ENCODE results near the gene RAB40C. TPM values are rescaled to one million over a fixed set of nuclear protein-coding genes. Genes with fewer than 3 reads are reported as not detected.
A peak's percentile ranks its signal among the peaks of the same experiment; 100 is the strongest.

The RAB40C gene
- total RNA-seq, 1 donor from 2014 or later, result 5.7 TPM

GRCh38 chr16:636206-637080, 46.6 kb downstream of the RAB40C start, which contains the start of gene METTL26:
METTL26 (minus strand) TSS chr16:636305; CDS start chr16:636290, 15 bp downstream.
- peak within 1 kb of the TSS; percentile 81 to 98 (median 97) for H3K9ac ChIP-seq (ENCODE audit: low read depth in 1 of 3, low read length in 3 of 3)
- no peaks in the 10 kb centered on the region for H3K27me3 ChIP-seq (ENCODE audit: control insufficient read depth in 3 of 3, insufficient read depth in 3 of 3, low read length in 3 of 3)

GRCh38 chr16:637081-638018, 47.5 kb downstream of the RAB40C start:
- H3K27ac ChIP-seq (ENCODE audit: low read depth, low read length), result peak overlapping the region; percentile 95
- H3K9ac ChIP-seq (ENCODE audit: low read depth in 1 of 3, low read length in 3 of 3), result peak overlapping the region; percentile 74 to 97 (median 81)
- H3K36me3 ChIP-seq (ENCODE audit: control insufficient read depth in 3 of 3, insufficient read depth in 3 of 3, low read length in 3 of 3), result peaks cover 6 to 8% (median 7%) of the 10 kb centered on the region in 3 donors
- H3K4me1 ChIP-seq (ENCODE audit: control insufficient read depth in 3 of 3, insufficient read depth in 3 of 3, low read length in 3 of 3), result peaks cover 23 to 31% (median 31%) of the 10 kb centered on the region in 3 donors
- no peaks in the 10 kb centered on the region for H3K27me3 ChIP-seq (ENCODE audit: control insufficient read depth in 3 of 3, insufficient read depth in 3 of 3, low read length in 3 of 3)
- H3K9me3 ChIP-seq (ENCODE audit: control insufficient read depth in 3 of 3, low read length in 3 of 3), result no peaks in the 10 kb centered on the region
- H3K4me3 ChIP-seq (ENCODE audit: low read length in 3 of 3), result peak overlapping the region; percentile 93 to 96 (median 95)

More at GRCh38 chr16:636206-637080, 46.6 kb downstream of the RAB40C start, which contains the start of gene METTL26:
- Histone ChIP-seq H3K4me3 (ENCODE audit: low read length in 3 of 3) (peak within 1 kb of the TSS; percentile 93 to 96 (median 95)), H3K9me3 (ENCODE audit: control insufficient read depth in 3 of 3, low read length in 3 of 3) (no peaks in the 10 kb centered on the region), H3K4me1 (ENCODE audit: control insufficient read depth in 3 of 3, insufficient read depth in 3 of 3, low read length in 3 of 3) (peaks cover 22 to 32% (median 29%) of the 10 kb centered on the region in 3 donors), H3K27ac (ENCODE audit: low read depth, low read length) (peak within 1 kb of the TSS; percentile 95), H3K36me3 (ENCODE audit: control insufficient read depth in 3 of 3, insufficient read depth in 3 of 3, low read length in 3 of 3) (peaks cover 6 to 8% (median 7%) of the 10 kb centered on the region in 3 donors)

- peak overlapping the region; percentile 50 to 88 (median 74) for H3K9ac ChIP-seq (ENCODE audit: low read depth in 1 of 3, low read length in 3 of 3)
- H3K36me3 ChIP-seq (ENCODE audit: control insufficient read depth in 3 of 3, insufficient read depth in 3 of 3, low read length in 3 of 3), result peaks cover 6 to 10% (median 8%) of the 10 kb centered on the region in 3 donors
- H3K27me3 ChIP-seq (ENCODE audit: control insufficient read depth in 3 of 3, insufficient read depth in 3 of 3, low read length in 3 of 3), result no peaks in the 10 kb centered on the region
- peak overlapping the region in 2 of 3 donors; percentile 64 to 70 for H3K4me3 ChIP-seq (ENCODE audit: low read length in 3 of 3)
- H3K4me1 ChIP-seq (ENCODE audit: control insufficient read depth in 3 of 3, insufficient read depth in 3 of 3, low read length in 3 of 3), result peaks cover 31 to 39% (median 38%) of the 10 kb centered on the region in 3 donors
- peak overlapping the region; percentile 64 for H3K27ac ChIP-seq (ENCODE audit: low read depth, low read length)
- no peaks in the 10 kb centered on the region for H3K9me3 ChIP-seq (ENCODE audit: control insufficient read depth in 3 of 3, low read length in 3 of 3)
Observed at GRCh38 chr16:638034-638543, 48.2 kb downstream of the RAB40C start.

DNA sequence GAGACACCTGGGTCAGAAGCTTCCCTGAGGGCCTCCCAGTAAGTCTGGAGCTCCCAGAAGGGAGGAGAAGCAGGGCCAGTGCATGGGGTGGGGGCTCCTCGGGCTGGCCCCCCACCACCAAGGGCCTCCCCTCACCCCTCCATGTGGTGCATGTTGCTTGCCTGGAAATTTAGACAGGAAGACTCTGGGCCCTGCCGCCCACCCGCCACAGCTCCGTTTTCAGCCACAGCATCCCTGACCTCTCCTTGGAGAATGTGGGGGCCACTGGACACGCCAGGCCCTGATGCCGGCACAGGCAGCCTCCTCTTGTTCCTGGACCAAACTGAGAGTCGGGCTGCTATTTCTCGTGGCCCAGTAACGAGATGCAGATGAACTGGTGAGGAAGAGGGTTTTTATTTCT, 49.0 kb downstream of the RAB40C start:
- H3K36me3 ChIP-seq (ENCODE audit: control insufficient read depth in 3 of 3, insufficient read depth in 3 of 3, low read length in 3 of 3), result peaks cover 5 to 9% (median 6%) of the 10 kb centered on the region in 3 donors
- H3K4me3 ChIP-seq (ENCODE audit: low read length in 3 of 3), result no peak overlapping the region
- no peak overlapping the region for H3K27ac ChIP-seq (ENCODE audit: low read depth, low read length)
- H3K4me1 ChIP-seq (ENCODE audit: control insufficient read depth in 3 of 3, insufficient read depth in 3 of 3, low read length in 3 of 3), result peaks cover 32 to 45% (median 44%) of the 10 kb centered on the region in 3 donors
- no peaks in the 10 kb centered on the region for H3K27me3 ChIP-seq (ENCODE audit: control insufficient read depth in 3 of 3, insufficient read depth in 3 of 3, low read length in 3 of 3)
- H3K9me3 ChIP-seq (ENCODE audit: control insufficient read depth in 3 of 3, low read length in 3 of 3), result no peaks in the 10 kb centered on the region
- H3K9ac ChIP-seq (ENCODE audit: low read depth in 1 of 3, low read length in 3 of 3), result peak overlapping the region in 2 of 3 donors; percentile 14 to 57

- Histone ChIP-seq H3K4me1 (ENCODE audit: control insufficient read depth in 3 of 3, insufficient read depth in 3 of 3, low read length in 3 of 3) (peaks cover 27 to 44% (median 43%) of the 10 kb centered on the region in 3 donors), H3K4me3 (ENCODE audit: low read length in 3 of 3) (peak overlapping the region in 2 of 3 donors; percentile 35 to 82), H3K9me3 (ENCODE audit: control insufficient read depth in 3 of 3, low read length in 3 of 3) (no peaks in the 10 kb centered on the region), H3K36me3 (ENCODE audit: control insufficient read depth in 3 of 3, insufficient read depth in 3 of 3, low read length in 3 of 3) (peaks cover 0 to 7% (median 2%) of the 10 kb centered on the region in 3 donors), H3K9ac (ENCODE audit: low read depth in 1 of 3, low read length in 3 of 3) (peak overlapping the region in 2 of 3 donors; percentile 50 to 99), H3K27me3 (ENCODE audit: control insufficient read depth in 3 of 3, insufficient read depth in 3 of 3, low read length in 3 of 3) (no peaks in the 10 kb centered on the region), H3K27ac (ENCODE audit: low read depth, low read length) (peak overlapping the region; percentile 83)
Observed at GRCh38 chr16:640614-641013, 50.7 kb downstream of the RAB40C start.

DNA sequence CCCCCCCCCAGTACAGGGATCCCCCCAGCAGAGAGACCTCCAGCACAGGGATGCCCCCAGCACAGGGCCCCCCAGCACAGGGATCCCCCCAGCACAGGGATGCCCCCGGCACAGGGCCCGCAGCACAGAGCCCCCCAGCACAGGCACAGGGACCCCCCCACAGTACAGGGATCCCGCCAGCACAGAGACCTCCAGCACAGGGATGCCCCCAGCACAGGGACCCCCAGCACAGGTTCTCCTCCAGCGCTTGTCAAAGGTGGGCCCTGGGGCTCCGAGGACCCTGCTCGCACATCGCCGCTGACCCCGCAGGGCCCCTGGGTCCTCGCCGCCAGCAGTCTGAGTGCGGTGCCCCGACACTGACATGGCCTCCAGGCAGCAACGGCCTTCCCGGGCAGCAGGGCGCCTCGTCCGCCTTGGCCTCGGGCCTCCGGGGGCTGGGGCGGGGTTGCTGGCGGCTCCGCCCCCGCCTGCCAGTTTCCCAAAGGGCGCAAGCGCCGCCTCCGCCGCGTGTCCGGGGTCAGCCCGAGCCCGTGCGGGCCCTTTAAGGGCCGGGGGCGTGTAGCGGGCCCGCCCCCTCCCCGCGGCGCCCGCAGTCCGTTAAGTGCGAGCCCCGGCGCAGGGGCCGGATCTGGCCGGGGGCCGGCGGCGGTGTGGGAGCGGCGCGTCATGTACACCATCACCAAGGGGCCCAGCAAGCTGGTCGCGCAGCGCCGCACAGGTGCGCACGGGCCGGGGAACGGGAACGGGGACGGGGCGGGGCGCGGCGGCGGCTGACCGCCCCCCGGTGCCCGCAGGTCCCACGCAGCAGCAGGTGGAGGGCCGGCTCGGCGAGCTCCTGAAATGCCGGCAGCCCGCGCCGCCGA, 51.7 kb downstream of the RAB40C start, which contains the start of gene MCRIP2:
Gene MCRIP2, plus strand, starts transcription at position 503 of the 863 bp plus-strand sequence. Its CDS starts 164 bp downstream, at position 667.
- Histone ChIP-seq H3K9ac (ENCODE audit: low read depth in 1 of 3, low read length in 3 of 3) (peak within 1 kb of the TSS; percentile 84 to 99 (median 92)), H3K4me1 (ENCODE audit: control insufficient read depth in 3 of 3, insufficient read depth in 3 of 3, low read length in 3 of 3) (peaks cover 36 to 52% (median 51%) of the 10 kb centered on the region in 3 donors), H3K27ac (ENCODE audit: low read depth, low read length) (peak within 1 kb of the TSS; percentile 83), H3K4me3 (ENCODE audit: low read length in 3 of 3) (peak within 1 kb of the TSS; percentile 78 to 91 (median 82)), H3K9me3 (ENCODE audit: control insufficient read depth in 3 of 3, low read length in 3 of 3) (no peaks in the 10 kb centered on the region), H3K27me3 (ENCODE audit: control insufficient read depth in 3 of 3, insufficient read depth in 3 of 3, low read length in 3 of 3) (no peaks in the 10 kb centered on the region), H3K36me3 (ENCODE audit: control insufficient read depth in 3 of 3, insufficient read depth in 3 of 3, low read length in 3 of 3) (peaks cover 0 to 7% (median 2%) of the 10 kb centered on the region in 3 donors)

DNA sequence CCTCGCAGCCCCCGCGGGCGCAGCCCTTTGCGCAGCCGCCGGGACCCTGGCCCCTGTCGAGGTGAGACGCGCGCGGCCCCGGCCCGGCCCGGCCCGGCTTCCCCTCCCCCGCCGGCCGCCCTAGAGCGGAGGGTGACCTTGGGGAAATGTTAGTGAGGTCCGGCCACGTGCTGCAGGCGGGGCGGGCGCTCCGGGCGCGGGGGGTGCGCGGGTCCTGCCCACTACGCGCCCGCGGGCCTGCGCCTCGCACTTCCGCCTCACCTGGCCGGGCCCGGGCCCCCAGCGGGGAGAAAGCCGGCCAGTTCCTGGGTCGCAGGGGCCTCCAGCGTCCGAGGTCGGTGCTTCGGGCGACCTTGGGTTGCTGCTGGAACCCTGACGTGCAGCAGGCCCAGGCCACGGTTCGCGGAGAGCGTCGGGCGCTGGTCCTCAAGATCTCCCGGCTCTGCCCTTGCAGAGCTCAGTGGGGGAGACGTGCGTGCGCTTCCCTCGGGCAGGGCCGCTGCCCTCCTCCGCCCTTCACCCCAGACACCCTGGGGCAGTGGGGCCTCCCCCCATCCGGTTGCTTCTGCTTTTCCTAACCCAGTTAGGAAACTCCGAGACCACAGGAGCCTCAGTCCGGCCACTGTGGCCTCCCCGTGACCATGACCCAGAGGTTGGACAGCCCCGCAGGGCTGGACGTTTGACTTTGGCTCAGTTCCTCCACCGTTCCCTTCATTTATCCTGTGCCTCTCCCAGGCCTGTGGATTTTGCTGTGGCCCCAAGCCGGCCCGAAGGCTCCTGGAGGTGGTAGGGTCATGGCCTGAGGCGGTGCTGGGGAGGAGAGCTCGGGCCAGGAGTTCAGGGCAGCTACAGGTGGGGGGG, 52.6 kb downstream of the RAB40C start:
- Histone ChIP-seq H3K9me3 (ENCODE audit: control insufficient read depth in 3 of 3, low read length in 3 of 3) (no peaks in the 10 kb centered on the region), H3K4me1 (ENCODE audit: control insufficient read depth in 3 of 3, insufficient read depth in 3 of 3, low read length in 3 of 3) (peaks cover 42 to 59% (median 57%) of the 10 kb centered on the region in 3 donors), H3K27me3 (ENCODE audit: control insufficient read depth in 3 of 3, insufficient read depth in 3 of 3, low read length in 3 of 3) (no peaks in the 10 kb centered on the region), H3K9ac (ENCODE audit: low read depth in 1 of 3, low read length in 3 of 3) (peak overlapping the region; percentile 81 to 99 (median 92)), H3K27ac (ENCODE audit: low read depth, low read length) (peak overlapping the region; percentile 83), H3K4me3 (ENCODE audit: low read length in 3 of 3) (peak overlapping the region; percentile 67 to 91 (median 82)), H3K36me3 (ENCODE audit: control insufficient read depth in 3 of 3, insufficient read depth in 3 of 3, low read length in 3 of 3) (peaks cover 0 to 7% (median 2%) of the 10 kb centered on the region in 3 donors)

GRCh38 chr16:643050-643368, 53.1 kb downstream of the RAB40C start:
- peak overlapping the region; percentile 83 for H3K27ac ChIP-seq (ENCODE audit: low read depth, low read length)
- H3K36me3 ChIP-seq (ENCODE audit: control insufficient read depth in 3 of 3, insufficient read depth in 3 of 3, low read length in 3 of 3), result peaks cover 0 to 7% (median 2%) of the 10 kb centered on the region in 3 donors
- no peaks in the 10 kb centered on the region for H3K9me3 ChIP-seq (ENCODE audit: control insufficient read depth in 3 of 3, low read length in 3 of 3)
- H3K4me1 ChIP-seq (ENCODE audit: control insufficient read depth in 3 of 3, insufficient read depth in 3 of 3, low read length in 3 of 3), result peaks cover 41 to 59% (median 57%) of the 10 kb centered on the region in 3 donors
- peak overlapping the region; percentile 80 to 99 (median 81) for H3K9ac ChIP-seq (ENCODE audit: low read depth in 1 of 3, low read length in 3 of 3)
- peak overlapping the region; percentile 67 to 91 (median 82) for H3K4me3 ChIP-seq (ENCODE audit: low read length in 3 of 3)
- H3K27me3 ChIP-seq (ENCODE audit: control insufficient read depth in 3 of 3, insufficient read depth in 3 of 3, low read length in 3 of 3), result no peaks in the 10 kb centered on the region
